Gastrocnemius medialis (tissue), 4 donors: Measurements from ENCODE around the gene WFDC5.

Experiments used
- POLR2A ChIP-seq, 2 donors: fragments of 450-650 bp; IDR thresholded peaks; one replicate each; pipeline ENCODE4 v1.6.1; 2017; ENCODE audit warnings: antibody characterized with exemption in 2 of 2, mild to moderate bottlenecking in 2 of 2, moderate library complexity in 2 of 2
- TF ChIP-seq, protein P1 (sequence below), 5 experiments: fragments of 450-650 bp in 3 of 5; fragments of 200-600 bp in 2 of 5; sonication (generic) in 2 of 5; IDR thresholded peaks in 4 of 5; conservative IDR thresholded peaks in 1 of 5; 1 replicate in 4 of 5; 2 replicates in 1 of 5; pipeline ENCODE4 v1.5.1; 2016 to 2019; ENCODE audit warnings: antibody characterized with exemption in 5 of 5, mild to moderate bottlenecking in 3 of 5, moderate library complexity in 3 of 5

DNA sequence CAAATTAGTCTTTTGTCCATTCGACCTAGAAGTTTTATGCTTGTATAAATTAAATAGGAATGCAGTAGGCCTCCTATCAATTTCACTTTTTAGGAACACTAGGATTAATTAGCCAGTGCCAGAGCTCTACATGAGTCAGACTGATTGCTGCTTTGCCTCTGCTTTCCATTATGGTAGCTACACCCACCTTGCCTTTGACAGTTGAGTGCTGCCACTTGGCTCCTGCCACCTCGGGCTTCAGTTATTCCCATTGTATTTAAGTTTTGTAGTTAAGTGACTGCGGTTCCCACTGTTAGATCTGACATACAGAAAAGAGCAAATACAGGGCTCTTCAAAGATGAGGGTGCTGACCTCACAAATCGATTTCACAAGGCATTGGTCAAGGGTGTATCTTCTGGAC, 25.9 kb upstream of the WFDC5 start:
- TF ChIP-seq, protein P1, sequence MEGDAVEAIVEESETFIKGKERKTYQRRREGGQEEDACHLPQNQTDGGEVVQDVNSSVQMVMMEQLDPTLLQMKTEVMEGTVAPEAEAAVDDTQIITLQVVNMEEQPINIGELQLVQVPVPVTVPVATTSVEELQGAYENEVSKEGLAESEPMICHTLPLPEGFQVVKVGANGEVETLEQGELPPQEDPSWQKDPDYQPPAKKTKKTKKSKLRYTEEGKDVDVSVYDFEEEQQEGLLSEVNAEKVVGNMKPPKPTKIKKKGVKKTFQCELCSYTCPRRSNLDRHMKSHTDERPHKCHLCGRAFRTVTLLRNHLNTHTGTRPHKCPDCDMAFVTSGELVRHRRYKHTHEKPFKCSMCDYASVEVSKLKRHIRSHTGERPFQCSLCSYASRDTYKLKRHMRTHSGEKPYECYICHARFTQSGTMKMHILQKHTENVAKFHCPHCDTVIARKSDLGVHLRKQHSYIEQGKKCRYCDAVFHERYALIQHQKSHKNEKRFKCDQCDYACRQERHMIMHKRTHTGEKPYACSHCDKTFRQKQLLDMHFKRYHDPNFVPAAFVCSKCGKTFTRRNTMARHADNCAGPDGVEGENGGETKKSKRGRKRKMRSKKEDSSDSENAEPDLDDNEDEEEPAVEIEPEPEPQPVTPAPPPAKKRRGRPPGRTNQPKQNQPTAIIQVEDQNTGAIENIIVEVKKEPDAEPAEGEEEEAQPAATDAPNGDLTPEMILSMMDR (IDR thresholded peaks at IDR 0.05 in 4 of 5, conservative IDR thresholded peaks at IDR 0.05 in 1 of 5): no peak
- TF ChIP-seq POLR2A (IDR thresholded peaks at IDR 0.05): no peak
